ENCODE measurements around the gene AQR. TPM values are rescaled to one million over a fixed set of nuclear protein-coding genes. Genes with fewer than 3 reads are reported as not detected.

The AQR gene
- total RNA-seq, 1 experiment from 2014 or later = 54.4 TPM

DNA sequence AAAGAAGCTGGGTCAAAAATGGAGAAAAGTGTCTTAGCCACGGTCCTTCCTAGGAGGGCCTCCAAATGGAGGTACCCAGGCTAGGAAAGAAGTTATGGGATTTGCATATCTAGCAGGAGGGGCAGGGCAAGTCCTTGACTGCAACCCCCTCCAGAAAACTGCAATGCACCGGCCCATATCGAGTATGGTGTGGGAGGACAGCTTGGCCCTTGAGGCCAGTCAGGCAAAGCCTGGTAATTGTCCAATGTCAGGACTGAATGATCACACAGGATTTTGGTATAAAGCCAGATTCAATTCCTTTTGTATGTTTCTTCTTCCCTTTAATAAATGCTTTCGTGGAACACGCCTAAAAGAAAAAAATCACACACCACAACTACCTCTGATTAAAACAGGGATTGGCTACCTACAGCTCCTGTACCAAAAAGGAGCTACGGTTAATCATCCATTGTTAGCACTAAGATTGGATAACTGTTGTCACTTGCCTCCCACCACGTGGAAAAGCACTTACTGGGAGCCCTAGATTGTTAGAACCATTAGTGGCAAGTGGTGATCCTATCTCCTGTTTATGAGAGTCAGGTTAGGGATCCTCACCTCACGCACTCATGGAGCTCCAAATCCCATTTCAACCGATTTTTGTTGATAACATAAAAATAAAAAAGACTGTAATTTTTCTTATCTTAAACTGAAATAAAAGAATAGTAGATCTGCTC lies 17.4 kb upstream of the AQR start:
- TF ChIP-seq, protein P1, sequence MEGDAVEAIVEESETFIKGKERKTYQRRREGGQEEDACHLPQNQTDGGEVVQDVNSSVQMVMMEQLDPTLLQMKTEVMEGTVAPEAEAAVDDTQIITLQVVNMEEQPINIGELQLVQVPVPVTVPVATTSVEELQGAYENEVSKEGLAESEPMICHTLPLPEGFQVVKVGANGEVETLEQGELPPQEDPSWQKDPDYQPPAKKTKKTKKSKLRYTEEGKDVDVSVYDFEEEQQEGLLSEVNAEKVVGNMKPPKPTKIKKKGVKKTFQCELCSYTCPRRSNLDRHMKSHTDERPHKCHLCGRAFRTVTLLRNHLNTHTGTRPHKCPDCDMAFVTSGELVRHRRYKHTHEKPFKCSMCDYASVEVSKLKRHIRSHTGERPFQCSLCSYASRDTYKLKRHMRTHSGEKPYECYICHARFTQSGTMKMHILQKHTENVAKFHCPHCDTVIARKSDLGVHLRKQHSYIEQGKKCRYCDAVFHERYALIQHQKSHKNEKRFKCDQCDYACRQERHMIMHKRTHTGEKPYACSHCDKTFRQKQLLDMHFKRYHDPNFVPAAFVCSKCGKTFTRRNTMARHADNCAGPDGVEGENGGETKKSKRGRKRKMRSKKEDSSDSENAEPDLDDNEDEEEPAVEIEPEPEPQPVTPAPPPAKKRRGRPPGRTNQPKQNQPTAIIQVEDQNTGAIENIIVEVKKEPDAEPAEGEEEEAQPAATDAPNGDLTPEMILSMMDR (conservative IDR thresholded peaks at IDR 0.05) = no peak
- no peaks in the 10 kb centered on the region for H4K20me1 ChIP-seq (ENCODE audit: control insufficient read depth, insufficient read depth, insufficient read length)
- H3T11ph ChIP-seq (ENCODE audit: low read length) = no peak overlapping the region
- peak overlapping the region; percentile 75 for H3K4me2 ChIP-seq (ENCODE audit: insufficient read depth, insufficient read length, low read length)
- Mint-ChIP-seq H3K36me3 (ENCODE audit: insufficient read depth in 1 of 3, low read depth in 3 of 3) (peaks cover 18 to 50% (median 20%) of the 10 kb centered on the region in 3 experiments; a peak in 6 of 7 replicates), H3K27me3 (ENCODE audit: low read depth) (no peaks in the 10 kb centered on the region), H3K4me1 (peaks cover 27 to 39% of the 10 kb centered on the region in 2 experiments), H3K4me3 (peak overlapping the region; percentile 98), H3K27ac (peak overlapping the region; percentile 95 to 98 (median 98); a peak in 6 of 7 replicates), H3K9me3 (no peaks in the 10 kb centered on the region)
- H4K91ac ChIP-seq (ENCODE audit: insufficient read length, low read depth, low read length) = no peak overlapping the region
- H3K56ac ChIP-seq (ENCODE audit: insufficient read length, low read depth, low read length) = no peak overlapping the region
- H3K18ac ChIP-seq (ENCODE audit: insufficient read length, low read depth, low read length) = no peak overlapping the region
- peak overlapping the region; percentile 94 for H3K9ac ChIP-seq (ENCODE audit: extremely low read depth, insufficient read length, low read length)
- H3K27ac ChIP-seq (ENCODE audit: insufficient read length, low read depth, low read length) = no peak overlapping the region
- no peak overlapping the region for H2BK12ac ChIP-seq (ENCODE audit: insufficient read length, low read depth, low read length)
- H4K8ac ChIP-seq (replicated peaks; ENCODE audit: insufficient read length, low read depth, low read length) = no peak overlapping the region
- no peak for DNase-seq
- H3K23ac ChIP-seq (ENCODE audit: insufficient read length, low read depth, low read length) = no peak overlapping the region
- no peaks in the 10 kb centered on the region for H3K9me3 ChIP-seq (ENCODE audit: control insufficient read depth, low read depth, low read length)
- no peak overlapping the region for H2BK20ac ChIP-seq (ENCODE audit: low read depth, low read length, poor library complexity, severe bottlenecking)
- H3K27me3 ChIP-seq (ENCODE audit: insufficient read depth, low read length) = no peaks in the 10 kb centered on the region
- peaks cover 27% of the 10 kb centered on the region for H3K79me2 ChIP-seq (ENCODE audit: insufficient read depth, low read length)
- H2AK5ac ChIP-seq (ENCODE audit: insufficient read length, low read length) = no peak overlapping the region
- no peak overlapping the region for H2BK120ac ChIP-seq (ENCODE audit: low read depth, low read length, poor library complexity, severe bottlenecking)
- H2BK15ac ChIP-seq (ENCODE audit: low read depth, low read length) = no peak overlapping the region
- WGBS (ENCODE audit: extremely low coverage, insufficient read length, low lambda C conversion rate) = no CpG with 5 or more reads among the region's 9 CpGs
- H3K23me2 ChIP-seq (ENCODE audit: insufficient read length, low read depth, low read length, poor library complexity, severe bottlenecking) = peaks cover 8% of the 10 kb centered on the region
- no peak overlapping the region for H2BK5ac ChIP-seq (ENCODE audit: insufficient read length, low read length)
- no peak overlapping the region for H3K4ac ChIP-seq (ENCODE audit: low read depth, low read length)
- H4K5ac ChIP-seq (ENCODE audit: insufficient read length, low read depth, low read length) = no peak overlapping the region
- H2AFZ ChIP-seq (ENCODE audit: low read length) = no peak overlapping the region
- H3K4me1 ChIP-seq (ENCODE audit: insufficient read depth, low read length) = peaks cover 2% of the 10 kb centered on the region; the same call in 1 of the 2 replicates
- no peak overlapping the region for H3K14ac ChIP-seq (ENCODE audit: insufficient read depth, low read length)
- H3K79me1 ChIP-seq (ENCODE audit: insufficient read depth, low read depth, low read length, poor library complexity, severe bottlenecking) = no peaks in the 10 kb centered on the region
